ENCODE measurements around the gene MAPKAPK5.
"Not testable (repeated sequence)": the region's sequence is repeated elsewhere in the genome, so short reads cannot be mapped to it uniquely, and the experiment has no call there.

The MAPKAPK5 gene

GRCh38 chr12:111819191-111820158 is 22.6 kb upstream of the MAPKAPK5 start:
- no peak overlapping the region for H3K27ac ChIP-seq (ENCODE audit: low read depth, low read length, poor library complexity, severe bottlenecking)
- TF ChIP-seq CTCF (IDR thresholded peaks at IDR 0.05; ENCODE audit: low read length) (no peak), EZH2 (IDR thresholded peaks at IDR 0.05; ENCODE audit: borderline replicate concordance, low read length) (no peak)
- H3K9me3 ChIP-seq (ENCODE audit: low read length), result no peaks in the 10 kb centered on the region

GRCh38 chr12:111820828-111821227 is 21.2 kb upstream of the MAPKAPK5 start:
- H3K27ac ChIP-seq (ENCODE audit: low read depth, low read length, poor library complexity, severe bottlenecking); H3K4me1 ChIP-seq (ENCODE audit: insufficient read depth, low read length, severe bottlenecking); H3K79me2 ChIP-seq (ENCODE audit: insufficient read depth, low read length); H2AFZ ChIP-seq (ENCODE audit: low read length); H3K36me3 ChIP-seq (ENCODE audit: insufficient read depth, low read length); H3K4me2 ChIP-seq (ENCODE audit: low read length); H3K9me2 ChIP-seq (ENCODE audit: low read depth, low read length); H4K20me1 ChIP-seq (ENCODE audit: insufficient read depth, low read length); H3K27me3 ChIP-seq (ENCODE audit: insufficient read depth, low read length); H3K9ac ChIP-seq (ENCODE audit: low read length); H3K9me3 ChIP-seq (ENCODE audit: low read length); H3K4me3 ChIP-seq (ENCODE audit: low read depth, low read length, poor library complexity, severe bottlenecking); H3F3A ChIP-seq (ENCODE audit: insufficient read depth, low read length): not testable (repeated sequence)

More at GRCh38 chr12:111819191-111820158, 22.6 kb upstream of the MAPKAPK5 start:
- no peaks in the 10 kb centered on the region for H3K79me2 ChIP-seq (ENCODE audit: insufficient read depth, low read length)
- H3K4me1 ChIP-seq (ENCODE audit: insufficient read depth, low read length, severe bottlenecking), result no peaks in the 10 kb centered on the region
- H3K27me3 ChIP-seq (ENCODE audit: insufficient read depth, low read length), result no peaks in the 10 kb centered on the region
- H3K4me3 ChIP-seq (ENCODE audit: low read depth, low read length, poor library complexity, severe bottlenecking), result no peak overlapping the region
- H3K4me2 ChIP-seq (ENCODE audit: low read length), result no peak overlapping the region
- H3F3A ChIP-seq (ENCODE audit: insufficient read depth, low read length), result no peaks in the 10 kb centered on the region
- no peak overlapping the region for H2AFZ ChIP-seq (ENCODE audit: low read length)
- H3K9me2 ChIP-seq (ENCODE audit: low read depth, low read length), result no peaks in the 10 kb centered on the region
- no peak overlapping the region for H3K9ac ChIP-seq (ENCODE audit: low read length)
- no peaks in the 10 kb centered on the region for H4K20me1 ChIP-seq (ENCODE audit: insufficient read depth, low read length)
- H3K36me3 ChIP-seq (ENCODE audit: insufficient read depth, low read length), result no peaks in the 10 kb centered on the region

GRCh38 chr12:111822886-111823285 is 19.1 kb upstream of the MAPKAPK5 start:
- TF ChIP-seq CTCF (IDR thresholded peaks at IDR 0.05; ENCODE audit: low read length) (no peak), EZH2 (IDR thresholded peaks at IDR 0.05; ENCODE audit: borderline replicate concordance, low read length) (no peak)
- no peak overlapping the region for H3K4me2 ChIP-seq (ENCODE audit: low read length)
- no peaks in the 10 kb centered on the region for H3K4me1 ChIP-seq (ENCODE audit: insufficient read depth, low read length, severe bottlenecking)

More at GRCh38 chr12:111822886-111823285, 19.1 kb upstream of the MAPKAPK5 start:
- H3K79me2 ChIP-seq (ENCODE audit: insufficient read depth, low read length), result no peaks in the 10 kb centered on the region
- no peaks in the 10 kb centered on the region for H3K9me2 ChIP-seq (ENCODE audit: low read depth, low read length)
- H3K36me3 ChIP-seq (ENCODE audit: insufficient read depth, low read length), result no peaks in the 10 kb centered on the region
- no peak overlapping the region for H3K27ac ChIP-seq (ENCODE audit: low read depth, low read length, poor library complexity, severe bottlenecking)
- no peaks in the 10 kb centered on the region for H3F3A ChIP-seq (ENCODE audit: insufficient read depth, low read length)
- no peaks in the 10 kb centered on the region for H3K27me3 ChIP-seq (ENCODE audit: insufficient read depth, low read length)
- no peak overlapping the region for H3K9ac ChIP-seq (ENCODE audit: low read length)
- no peaks in the 10 kb centered on the region for H3K9me3 ChIP-seq (ENCODE audit: low read length)
- no peaks in the 10 kb centered on the region for H4K20me1 ChIP-seq (ENCODE audit: insufficient read depth, low read length)
- H2AFZ ChIP-seq (ENCODE audit: low read length), result no peak overlapping the region
- H3K4me3 ChIP-seq (ENCODE audit: low read depth, low read length, poor library complexity, severe bottlenecking), result no peak overlapping the region
